IMR-90 (cell line): Measurements from ENCODE around the gene LMO1. TPM values are rescaled to one million over a fixed set of nuclear protein-coding genes. Genes with fewer than 3 reads are reported as not detected.

ENCODE experiments used
- ATAC-seq: fragments of 200-7000 bp; cut with Tn5 transposase; 2 replicates; pipeline ENCODE4 v1.9.1; 2020; ENCODE audit warnings: low read depth, mild to moderate bottlenecking, moderate library complexity
- BruUV-seq: library from RNA; stranded (reverse); fragments of 400-500 nt; replicated peaks from 2 replicates; lab custom pipeline; 2021; lab: Mats Ljungman, UMichigan
- CTCF ChIA-PET: fragments of 300-600 bp; formaldehyde crosslinking; extraction: SDS; loops from one replicate; lab custom pipeline; 2021; ENCODE audit warnings: antibody characterized with exemption; lab: Yijun Ruan, JAX
- POLR2A ChIA-PET: fragments of 300-600 bp; sonication (Branson Sonifier 250); formaldehyde crosslinking; loops from one replicate; lab custom pipeline; 2022; ENCODE audit warnings: antibody characterized with exemption; ENCODE audit not compliant: unreplicated experiment; lab: Charles Lee
- DNase-seq: peaks from one replicate; pipeline ENCODE4 v3.0.0; 2013
- H2AFZ ChIP-seq: replicated peaks from 2 replicates; pipeline ENCODE3; 2013; ENCODE audit warnings: low read length, mild to moderate bottlenecking; ENCODE audit not compliant: poor library complexity
- H2AK5ac ChIP-seq: 2 replicates; pipeline ENCODE4 v1.6.1; 2013; ENCODE audit warnings: low read depth, low read length, inconsistent platforms
- H2AK9ac ChIP-seq: replicated peaks from 2 replicates; pipeline ENCODE3; 2013; ENCODE audit warnings: mild to moderate bottlenecking, low read depth, low read length, moderate library complexity; ENCODE audit not compliant: poor library complexity
- H2BK120ac ChIP-seq: 2 replicates; pipeline ENCODE4 v1.6.1; 2013; ENCODE audit warnings: low read depth, low read length, inconsistent platforms
- H2BK15ac ChIP-seq: 3 replicates; pipeline ENCODE4 v1.6.1; 2013; ENCODE audit warnings: low read depth, low read length, inconsistent platforms
- H2BK20ac ChIP-seq: 2 replicates; pipeline ENCODE4 v1.6.1; 2013; ENCODE audit warnings: low read depth, mild to moderate bottlenecking, inconsistent platforms, low read length, moderate library complexity
- H2BK5ac ChIP-seq: 2 replicates; pipeline ENCODE4 v1.6.1; 2013; ENCODE audit warnings: mild to moderate bottlenecking, low read depth, low read length, inconsistent platforms; ENCODE audit not compliant: poor library complexity, severe bottlenecking
- H3K14ac ChIP-seq: replicated peaks from 2 replicates; pipeline ENCODE4 v1.6.1; 2013; ENCODE audit warnings: low read depth, low read length, inconsistent platforms
- H3K18ac ChIP-seq: 2 replicates; pipeline ENCODE4 v1.6.1; 2013; ENCODE audit warnings: low read depth, low read length, control low read depth
- H3K23ac ChIP-seq: 2 replicates; pipeline ENCODE4 v1.6.1; 2013; ENCODE audit warnings: low read depth, low read length, inconsistent platforms
- H3K27ac ChIP-seq: 2 replicates; pipeline ENCODE4 v1.5.1; 2013; ENCODE audit warnings: mild to moderate bottlenecking, control low read depth, low read length; ENCODE audit not compliant: insufficient read depth
- H3K27me3 ChIP-seq: 2 replicates; pipeline ENCODE4 v1.6.1; 2013; ENCODE audit warnings: low read length; ENCODE audit not compliant: control insufficient read depth, insufficient read depth
- H3K36me3 ChIP-seq: 2 replicates; pipeline ENCODE4 v1.6.1; 2013; ENCODE audit warnings: low read length, mixed read lengths; ENCODE audit not compliant: control insufficient read depth, insufficient read depth
- H3K4ac ChIP-seq: 2 replicates; pipeline ENCODE4 v1.6.1; 2013; ENCODE audit warnings: low read depth, low read length, inconsistent platforms
- H3K4me1 ChIP-seq: 2 replicates; pipeline ENCODE4 v1.6.1; 2013; ENCODE audit warnings: low read length, mixed read lengths; ENCODE audit not compliant: control insufficient read depth, insufficient read depth
- H3K4me2 ChIP-seq: 2 replicates; pipeline ENCODE4 v1.6.1; 2013; ENCODE audit warnings: low read depth, mild to moderate bottlenecking, control low read depth, low read length, moderate library complexity
- H3K4me3 ChIP-seq: 2 replicates; pipeline ENCODE4 v1.5.1; 2013; ENCODE audit warnings: low read depth, mild to moderate bottlenecking, control low read depth, low read length, moderate library complexity; ENCODE audit not compliant: insufficient read depth
- H3K56ac ChIP-seq: 2 replicates; pipeline ENCODE4 v1.6.1; 2013; ENCODE audit warnings: low read length, inconsistent platforms; ENCODE audit not compliant: insufficient read depth; ENCODE audit errors: extremely low read depth
- H3K79me1 ChIP-seq, 2 experiments: 2 replicates each; pipeline ENCODE4 v1.6.1; 2013; ENCODE audit warnings: low read length in 2 of 2, inconsistent platforms in 1 of 2, low read depth in 1 of 2
- H3K9ac ChIP-seq: 2 replicates; pipeline ENCODE4 v1.6.1; 2013; ENCODE audit warnings: low read depth, low read length, control low read depth
- H3K9me1 ChIP-seq: 2 replicates; pipeline ENCODE4 v1.6.1; 2013; ENCODE audit warnings: low read length, inconsistent platforms; ENCODE audit not compliant: insufficient read depth
- H3K9me3 ChIP-seq: 2 replicates; pipeline ENCODE4 v1.6.1; 2013; ENCODE audit warnings: low read length; ENCODE audit not compliant: control insufficient read depth, insufficient read depth
- H4K20me1 ChIP-seq: 2 replicates; pipeline ENCODE4 v1.6.1; 2013; ENCODE audit warnings: low read length, inconsistent platforms; ENCODE audit not compliant: insufficient read depth
- H4K5ac ChIP-seq: 2 replicates; pipeline ENCODE4 v1.6.1; 2013; ENCODE audit warnings: mild to moderate bottlenecking, low read depth, low read length, control low read depth
- H4K8ac ChIP-seq, 2 experiments: 2 replicates each; pipeline ENCODE4 v1.6.1; 2013; ENCODE audit warnings: low read depth in 2 of 2, low read length in 2 of 2, control low read depth in 1 of 2, inconsistent platforms in 1 of 2
- H4K91ac ChIP-seq: 2 replicates; pipeline ENCODE4 v1.6.1; 2013; ENCODE audit warnings: low read depth, low read length, inconsistent platforms; ENCODE audit not compliant: insufficient read depth
- BHLHE40 ChIP-seq: fragments of 150-350 bp; IDR thresholded peaks from 2 replicates; pipeline ENCODE4 v1.6.1; 2016; ENCODE audit warnings: mild to moderate bottlenecking, low read depth, low read length
- CEBPB ChIP-seq: IDR thresholded peaks from 2 replicates; pipeline ENCODE4 v1.6.1; 2012; ENCODE audit warnings: low read depth, low read length, improper control_type of control experiment
- ELK1 ChIP-seq: fragments of 150-350 bp; IDR thresholded peaks from 2 replicates; pipeline ENCODE4 v1.6.1; 2016; ENCODE audit warnings: low read depth, mild to moderate bottlenecking, low read length, moderate library complexity, borderline replicate concordance
- FOS ChIP-seq: fragments of 150-350 bp; IDR thresholded peaks from 2 replicates; pipeline ENCODE4 v1.6.1; 2016; ENCODE audit warnings: low read depth, low read length
- MAZ ChIP-seq: IDR thresholded peaks from 2 replicates; pipeline ENCODE4 v1.6.1; 2012; ENCODE audit warnings: low read depth, mild to moderate bottlenecking, low read length, improper control_type of control experiment, moderate library complexity, borderline replicate concordance
- MXI1 ChIP-seq: IDR thresholded peaks from 2 replicates; pipeline ENCODE4 v1.6.1; 2012; ENCODE audit warnings: low read depth, mild to moderate bottlenecking, low read length, moderate library complexity, borderline replicate concordance
- NFE2L2 ChIP-seq: fragments of 150-350 bp; IDR thresholded peaks from 2 replicates; pipeline ENCODE4 v1.6.1; 2016; ENCODE audit warnings: low read depth, mild to moderate bottlenecking, low read length
- POLR2A ChIP-seq: IDR thresholded peaks from 2 replicates; pipeline ENCODE4 v1.6.1; 2012; ENCODE audit warnings: mild to moderate bottlenecking, low read depth, low read length
- RAD21 ChIP-seq: IDR thresholded peaks from 2 replicates; pipeline ENCODE4 v1.6.1; 2012; ENCODE audit warnings: low read length, improper control_type of control experiment
- RCOR1 ChIP-seq: IDR thresholded peaks from 2 replicates; pipeline ENCODE4 v1.6.1; 2012; ENCODE audit warnings: mild to moderate bottlenecking, low read length, improper control_type of control experiment; ENCODE audit not compliant: insufficient replicate concordance
- WGBS, 2 experiments: methylation state at CpG; one replicate each; pipeline versions ENCODE4 v1.1.5 to v1.1.7; 2013; ENCODE audit warnings: missing lambda C conversion rate in 2 of 2; ENCODE audit not compliant: insufficient read length in 1 of 2; ENCODE audit errors: extremely low coverage in 2 of 2; 5-methylcytosine and 5-hydroxymethylcytosine counted together
- dilution Hi-C: fragments of 300-500 bp; cut with HindIII; formaldehyde crosslinking; loops from one replicate; pipeline ENCODE4 v1.14.3; 2018; ENCODE audit warnings: low sequenced_read_pairs; ENCODE audit not compliant: unreplicated experiment
- in situ Hi-C: fragments of 300-500 bp; cut with MboI; formaldehyde crosslinking; loops from 3 replicates; pipeline ENCODE4 v1.14.3; 2019; ENCODE audit warnings: low sequenced_read_pairs, inconsistent platforms, mixed read lengths
- intact Hi-C: fragments of 100-400 bp; cut with micrococcal nuclease; formaldehyde crosslinking; loops from 2 replicates; pipeline ENCODE4 v1.10.0; 2022
- polyA plus RNA-seq, 3 experiments: library from polyadenylated mRNA; depleted of rRNA; stranded (reverse); fragments of >200 nt; gene quantifications; 2 replicates each; pipeline ENCODE4 v1.2.3, GENCODE V29; 2012; ENCODE audit warnings: low replicate concordance in 1 of 3
- total RNA-seq: library from RNA; depleted of rRNA; stranded (reverse); fragments of >200 nt; gene quantifications from 2 replicates; pipeline ENCODE4 v1.2.3, GENCODE V29; 2012

LMO1 gene
- total and polyA plus RNA-seq, 2 of the 4 experiments (the other 2 are of a cell fraction) = not detected

- Histone ChIP-seq H2AK9ac (no peak overlapping the region), H3K9me3 (no peaks in the 10 kb centered on the region), H3K4me1 (no peaks in the 10 kb centered on the region), H3K27me3 (peaks cover 31% of the 10 kb centered on the region), H3K23ac (no peak overlapping the region), H3K4me3 (no peak overlapping the region), H2AFZ (no peak overlapping the region), H4K91ac (no peak overlapping the region), H3K9me1 (no peaks in the 10 kb centered on the region), H3K56ac (no peak overlapping the region), H4K5ac (no peak overlapping the region), H3K4ac (no peak overlapping the region), H4K8ac (no peak overlapping the region), H3K14ac (no peak overlapping the region), H3K4me2 (no peak overlapping the region), H3K79me1 (no peaks in the 10 kb centered on the region), H3K27ac (no peak overlapping the region), H4K20me1 (no peaks in the 10 kb centered on the region), H2AK5ac (no peak overlapping the region), H2BK120ac (no peak overlapping the region), H3K18ac (no peak overlapping the region), H3K9ac (no peak overlapping the region), H2BK15ac (no peak overlapping the region), H2BK5ac (no peak overlapping the region), H3K36me3 (no peaks in the 10 kb centered on the region), H2BK20ac (no peak overlapping the region)
- in situ Hi-C loops = loop anchor here (25.0 kb wide), 2 partner anchors 723 to 873 kb away; partner anchors contain the start of gene TMEM9B
- DNase-seq (no peak), ATAC-seq (no peak)
- intact Hi-C loops = no loop called here
- dilution Hi-C loops = no loop called here
- POLR2A ChIA-PET = no interaction called here
- BruUV-seq = no TSS peak
- CTCF ChIA-PET = no interaction called here
- TF ChIP-seq RCOR1 = no peak
- no peak for TF ChIP-seq FOS
- no peak for TF ChIP-seq ELK1
- no peak for TF ChIP-seq MXI1
- TF ChIP-seq POLR2A = no peak
- no peak for TF ChIP-seq BHLHE40
- no peak for TF ChIP-seq NFE2L2
- TF ChIP-seq MAZ = no peak
- TF ChIP-seq RAD21 = no peak
- no peak for TF ChIP-seq CEBPB
- 20% methylated on average over 1 of the region's 6 CpGs; no CpG with 5 or more reads in 1 of the 2 experiments for WGBS, 2 experiments
Observed at GRCh38 chr11:8239536-8240228, 24.0 kb downstream of the LMO1 start.
